Fibroblast of skin of scalp (primary cell): ENCODE data around the gene PGBD5.

ENCODE experiments used
- DNase-seq: peaks from one replicate; pipeline ENCODE4 v3.0.0-alpha.2; 2013

The PGBD5 gene

GRCh38 chr1:230321741-230322420 is 104.3 kb downstream of the PGBD5 start:
- DNase-seq, result no peak

- DNase-seq, result no peak
Measured at GRCh38 chr1:230321341-230321740, 104.8 kb downstream of the PGBD5 start.

- DNase-seq, result no peak
Measured at GRCh38 chr1:230320804-230321203, 105.3 kb downstream of the PGBD5 start.

- no peak for DNase-seq
Measured at GRCh38 chr1:230319014-230319747, 107.0 kb downstream of the PGBD5 start.

- no peak for DNase-seq
Measured at GRCh38 chr1:230317823-230318819, 108.0 kb downstream of the PGBD5 start.

- no peak for DNase-seq
Measured at GRCh38 chr1:230316864-230317745, 109.0 kb downstream of the PGBD5 start.

- no peak for DNase-seq
Measured at GRCh38 chr1:230315099-230315498, 111.0 kb downstream of the PGBD5 start.

GRCh38 chr1:230314142-230314470 is 112.0 kb downstream of the PGBD5 start:
- DNase-seq, result no peak

GRCh38 chr1:230313453-230314141 is 112.5 kb downstream of the PGBD5 start:
- DNase-seq, result no peak

- DNase-seq, result no peak
Measured at GRCh38 chr1:230312676-230313075, 113.5 kb downstream of the PGBD5 start.

- DNase-seq, result peak; percentile 70
Measured at GRCh38 chr1:230310381-230311163, 115.6 kb downstream of the PGBD5 start.

- no peak for DNase-seq
Measured at GRCh38 chr1:230309646-230310177, 116.4 kb downstream of the PGBD5 start.

GRCh38 chr1:230308821-230309220 is 117.3 kb downstream of the PGBD5 start:
- DNase-seq, result no peak

GRCh38 chr1:230308039-230308438 is 118.1 kb downstream of the PGBD5 start:
- DNase-seq, result peak; percentile 40

- peak; percentile 12 for DNase-seq
Measured at GRCh38 chr1:230307213-230307612, 118.9 kb downstream of the PGBD5 start.

GRCh38 chr1:230306169-230306568 is 120.0 kb downstream of the PGBD5 start:
- DNase-seq, result no peak

GRCh38 chr1:230303822-230304221 is 122.3 kb downstream of the PGBD5 start:
- DNase-seq, result peak; percentile 53

- no peak for DNase-seq
Measured at GRCh38 chr1:230303069-230303468, 123.1 kb downstream of the PGBD5 start.

- DNase-seq, result no peak
Measured at GRCh38 chr1:230301822-230302221, 124.3 kb downstream of the PGBD5 start.

GRCh38 chr1:230301322-230301721 is 124.8 kb downstream of the PGBD5 start:
- no peak for DNase-seq
